HepG2 (cell line): ENCODE measurements around the gene IQSEC1. TPM values are rescaled to one million over a fixed set of nuclear protein-coding genes. Genes with fewer than 3 reads are reported as not detected.

ENCODE experiments used
- ATAC-seq: fragments of 200-7000 bp; cut with Tn5 transposase; 3 replicates; pipeline ENCODE4 v1.9.1; 2020; ENCODE audit warnings: mild to moderate bottlenecking, moderate library complexity
- BruUV-seq: library from RNA; stranded (reverse); fragments of 400-500 nt; replicated peaks from 2 replicates; lab custom pipeline; 2021; lab: Mats Ljungman, UMichigan
- CTCF ChIA-PET: fragments of 300-600 bp; formaldehyde crosslinking; extraction: SDS; loops from one replicate; lab custom pipeline; 2021; ENCODE audit warnings: low total read pairs, inconsistent platforms, low intra/inter-chr PET ratio; lab: Yijun Ruan, JAX
- POLR2A ChIA-PET: fragments of 350-600 bp; sonication (Branson Sonifier 250); formaldehyde crosslinking; loops from one replicate; lab custom pipeline; 2020; ENCODE audit warnings: antibody characterized with exemption, inconsistent platforms; lab: Yijun Ruan, JAX
- DNase-seq: peaks from one replicate; pipeline ENCODE4 v3.0.0-alpha.2; 2015; ENCODE audit warnings: low spot score
- FAIRE-seq: peaks from 3 replicates; lab custom pipeline; 2011; peaks lifted over from hg19 to GRCh38; lab: Jason Lieb, UNC
- H2AFZ ChIP-seq: one replicate; pipeline ENCODE4 v1.6.1; 2011; ENCODE audit warnings: low read length, inconsistent platforms
- H3K27ac ChIP-seq: fragments of 300-600 bp; 3 replicates; pipeline ENCODE4 v1.8.0; 2011; ENCODE audit warnings: mixed run types, mild to moderate bottlenecking, mixed read lengths, low read length, inconsistent platforms; ENCODE audit not compliant: insufficient read depth; ENCODE audit errors: extremely low read length
- H3K27me3 ChIP-seq, 2 experiments: fragments of 200-600 bp in 1 of 2; 2 replicates in 1 of 2; 3 replicates in 1 of 2; pipeline versions ENCODE4 v1.6.0 to v1.8.0; 2011; ENCODE audit warnings: low read length in 2 of 2, mild to moderate bottlenecking in 2 of 2, moderate library complexity in 2 of 2, inconsistent platforms in 1 of 2; ENCODE audit not compliant: insufficient read depth in 2 of 2, control insufficient read depth in 1 of 2
- H3K36me3 ChIP-seq, 2 experiments: fragments of 200-600 bp in 1 of 2; replicated peaks in 1 of 2; 2 replicates in 1 of 2; 3 replicates in 1 of 2; pipeline versions ENCODE4 v1.5.1 to v1.8.0; 2011; ENCODE audit warnings: low read length in 2 of 2, inconsistent platforms in 1 of 2; ENCODE audit not compliant: insufficient read depth in 2 of 2, control insufficient read depth in 1 of 2
- H3K4me1 ChIP-seq: 2 replicates; pipeline ENCODE4 v1.5.1; 2012; ENCODE audit warnings: low read length, inconsistent platforms; ENCODE audit not compliant: insufficient read depth
- H3K4me2 ChIP-seq: 2 replicates; pipeline ENCODE4 v1.6.0; 2011; ENCODE audit warnings: low read depth, low read length, inconsistent platforms
- H3K4me3 ChIP-seq, 3 experiments: fragments of 200-600 bp in 1 of 3; sonication (generic), shearing (Covaris generic) in 1 of 3; replicated peaks in 1 of 3; 2 replicates each; pipeline ENCODE4 v1.5.1; 2011 to 2016; ENCODE audit warnings: low read length in 3 of 3, inconsistent platforms in 2 of 3, low read depth in 2 of 3, mild to moderate bottlenecking in 2 of 3, control low read depth in 1 of 3, mixed read lengths in 1 of 3; ENCODE audit not compliant: insufficient read depth in 1 of 3
- H3K79me2 ChIP-seq: one replicate; pipeline ENCODE4 v1.6.1; 2011; ENCODE audit warnings: low read length, inconsistent platforms; ENCODE audit not compliant: insufficient read depth
- H3K9ac ChIP-seq: 2 replicates; pipeline ENCODE4 v1.6.0; 2011; ENCODE audit warnings: mild to moderate bottlenecking, low read depth, low read length, inconsistent platforms; ENCODE audit not compliant: insufficient read depth
- H3K9me3 ChIP-seq: 2 replicates; pipeline ENCODE4 v1.5.1; 2012; ENCODE audit warnings: mild to moderate bottlenecking, low read length
- H4K20me1 ChIP-seq: 2 replicates; pipeline ENCODE4 v1.6.0; 2011; ENCODE audit warnings: inconsistent platforms, mild to moderate bottlenecking, low read length, moderate library complexity; ENCODE audit not compliant: insufficient read depth
- ARID5B ChIP-seq: IDR thresholded peaks from 2 replicates; pipeline ENCODE4 v1.4.0; 2020; ENCODE audit warnings: mild to moderate bottlenecking, missing genetic modification reagents
- CEBPB ChIP-seq: IDR thresholded peaks from 2 replicates; pipeline ENCODE4 v1.6.1; 2011; ENCODE audit warnings: low read depth, low read length, improper control_type of control experiment, borderline replicate concordance
- EEA1 ChIP-seq: sonication (generic); formaldehyde crosslinking; IDR thresholded peaks from 2 replicates; pipeline ENCODE4 v1.5.1; 2020; ENCODE audit warnings: mild to moderate bottlenecking, missing genetic modification reagents, borderline replicate concordance
- NAIF1 ChIP-seq: sonication (generic); formaldehyde crosslinking; IDR thresholded peaks from 2 replicates; pipeline ENCODE4 v1.5.0; 2020; ENCODE audit warnings: mild to moderate bottlenecking, missing genetic modification reagents, borderline replicate concordance
- NFYB ChIP-seq: sonication (generic); formaldehyde crosslinking; IDR thresholded peaks from 2 replicates; pipeline ENCODE4 v1.4.0; 2020; ENCODE audit warnings: missing genetic modification reagents
- NR2C2 ChIP-seq: sonication (generic); formaldehyde crosslinking; IDR thresholded peaks from 2 replicates; pipeline ENCODE4 v1.4.0; 2020; ENCODE audit warnings: missing genetic modification reagents, mild to moderate bottlenecking, moderate library complexity, borderline replicate concordance
- SSRP1 ChIP-seq: IDR thresholded peaks from 2 replicates; pipeline ENCODE4 v1.6.1; 2016; ENCODE audit warnings: control low read depth
- THRA ChIP-seq: sonication (generic); formaldehyde crosslinking; IDR thresholded peaks from 2 replicates; pipeline ENCODE4 v1.4.0; 2020; ENCODE audit warnings: missing genetic modification reagents, borderline replicate concordance
- ZNF337 ChIP-seq: sonication (generic); formaldehyde crosslinking; IDR thresholded peaks from 2 replicates; pipeline ENCODE4 v1.5.1; 2020; ENCODE audit warnings: missing genetic modification reagents, low read depth, mild to moderate bottlenecking, borderline replicate concordance
- ZNF629 ChIP-seq: sonication (generic); formaldehyde crosslinking; conservative IDR thresholded peaks from 2 replicates; pipeline ENCODE4 v1.5.0; 2020; ENCODE audit warnings: missing genetic modification reagents
- ZNF770 ChIP-seq: sonication (generic); formaldehyde crosslinking; IDR thresholded peaks from 2 replicates; pipeline ENCODE4 v1.5.0; 2020; ENCODE audit warnings: mild to moderate bottlenecking, missing genetic modification reagents
- WGBS: methylation state at CpG from one replicate; pipeline ENCODE4 v1.1.6; 2017; ENCODE audit warnings: low lambda C conversion rate; 5-methylcytosine and 5-hydroxymethylcytosine counted together
- in situ Hi-C: cut with HindIII; loops from 2 replicates; pipeline ENCODE4 v1.10.0; 2017; ENCODE audit warnings: low pct_unique_long_range_greater_than_20kb; ENCODE audit not compliant: extremely low pct_ligation_motif_present
- intact Hi-C: fragments of 100-400 bp; cut with micrococcal nuclease; formaldehyde crosslinking; loops from one replicate; pipeline ENCODE4 v1.10.0; 2022; ENCODE audit not compliant: unreplicated experiment
- polyA plus RNA-seq, 8 experiments: library from polyadenylated mRNA; depleted of rRNA in 3 of 8; stranded (reverse) in 7 of 8; unstranded in 1 of 8; fragments of >200 nt; fragmentation: Illumina TruSeq in 4 of 8; extraction: Trizol in 4 of 8; gene quantifications; 2 replicates each; pipeline versions ENCODE4 v1.2.1 to v1.2.3, GENCODE V29; 2011 to 2016; ENCODE audit warnings: low read depth in 4 of 8, missing spikeins in 1 of 8, mixed read lengths in 1 of 8; ENCODE audit not compliant: insufficient read depth in 1 of 8
- total RNA-seq, 5 experiments: library from RNA; depleted of rRNA; stranded (reverse); fragments of >200 nt; fragmentation: Illumina TruSeq; extraction: Trizol; gene quantifications; 2 replicates each; pipeline ENCODE4 v1.2.3, GENCODE V29; 2016; ENCODE audit warnings: low read depth in 1 of 5

Gene IQSEC1
- total and polyA plus RNA-seq, 2 of the 13 experiments (the other 11 are each of a cell fraction or from before 2014, with no cell fraction given), result 17.4 to 20.2 TPM

- intact Hi-C loops, result no loop called here
- CTCF ChIA-PET, result no interaction called here
- no TSS peak for BruUV-seq
Observed at GRCh38 chr3:12997387-12997786, 75.8 kb downstream of the IQSEC1 start.

GRCh38 chr3:12996181-12996506 is 77.1 kb downstream of the IQSEC1 start:
- H2AFZ ChIP-seq, result no peak overlapping the region
- peaks cover 12% of the 10 kb centered on the region; the same call in 1 of the 2 replicates for H4K20me1 ChIP-seq
- peak overlapping the region; percentile 24 for H3K27ac ChIP-seq
- no TSS peak for BruUV-seq
- in situ Hi-C loops (no loop called here), intact Hi-C loops (no loop called here)
- ChIA-PET POLR2A (interaction anchor here (2.3 kb wide), 1 partner anchor 30 kb away, joined by 15 read pairs; no protein-coding TSS in a partner anchor), CTCF (interaction anchor here (1.9 kb wide), 1 partner anchor 12 kb away, joined by 7 read pairs; no protein-coding TSS in a partner anchor)
- 45% methylated on average over 2 of the region's 2 CpGs for WGBS
- H3K4me2 ChIP-seq, result no peak overlapping the region
- no peak for DNase-seq
- FAIRE-seq, result no peak
- H3K36me3 ChIP-seq, result no peaks in the 10 kb centered on the region; a peak in 1 of 5 replicates
- H3K79me2 ChIP-seq, result no peaks in the 10 kb centered on the region
- H3K27me3 ChIP-seq, result no peaks in the 10 kb centered on the region
- no peak for ATAC-seq
- no peaks in the 10 kb centered on the region for H3K9me3 ChIP-seq
- H3K4me3 ChIP-seq, result no peak overlapping the region
- no peak overlapping the region for H3K9ac ChIP-seq
- peaks cover 57% of the 10 kb centered on the region for H3K4me1 ChIP-seq
- TF ChIP-seq ARID5B (CRISPR knock-in tag) (0 out of 2 replicates have a peak, but pooled peaks have one; percentile 3), THRA (no peak), SSRP1 (CRISPR knock-in tag) (0 out of 2 replicates have a peak, but pooled peaks have one; percentile 4), ZNF770 (CRISPR knock-in tag) (peak; percentile 6; the same call in 1 of the 2 replicates), ZNF337 (no peak), EEA1 (CRISPR knock-in tag) (no peak), NAIF1 (CRISPR knock-in tag) (no peak), ZNF629 (CRISPR knock-in tag) (0 out of 2 replicates have a peak, but pooled peaks have one; percentile 24), NFYB (no peak)

More at GRCh38 chr3:12997387-12997786, 75.8 kb downstream of the IQSEC1 start:
- POLR2A ChIA-PET, result no interaction called here
- in situ Hi-C loops, result no loop called here
- Histone ChIP-seq H3K4me2 (no peak overlapping the region), H4K20me1 (peaks cover 7% of the 10 kb centered on the region; the same call in 1 of the 2 replicates), H3K9me3 (no peaks in the 10 kb centered on the region), H3K4me1 (peaks cover 44% of the 10 kb centered on the region), H3K27ac (no peak overlapping the region), H3K79me2 (no peaks in the 10 kb centered on the region), H3K4me3 (no peak overlapping the region), H3K27me3 (no peaks in the 10 kb centered on the region), H2AFZ (no peak overlapping the region), H3K9ac (no peak overlapping the region), H3K36me3 (no peaks in the 10 kb centered on the region; a peak in 1 of 5 replicates)
- peak; percentile 71 for TF ChIP-seq CEBPB
- TF ChIP-seq NR2C2 (CRISPR knock-in tag), result no peak
- FAIRE-seq, result no peak
- ATAC-seq, result no peak
- DNase-seq, result no peak
